HCT116 (cell line): Measurements from ENCODE around the gene CTDNEP1. TPM values are rescaled to one million over a fixed set of nuclear protein-coding genes. Genes with fewer than 3 reads are reported as not detected.

Experiments used
- ATAC-seq: fragments of 200-7000 bp; cut with Tn5 transposase; 2 replicates; pipeline ENCODE4 v1.9.1; 2020; ENCODE audit warnings: mild to moderate bottlenecking, moderate library complexity
- BruUV-seq: library from RNA; stranded (reverse); fragments of 400-500 nt; replicated peaks from 2 replicates; lab custom pipeline; 2021; lab: Mats Ljungman, UMichigan
- CTCF ChIA-PET: fragments of 300-600 bp; sonication (Branson Sonifier 250); formaldehyde crosslinking; loops from one replicate; lab custom pipeline; 2021; ENCODE audit warnings: antibody characterized with exemption; lab: Charles Lee
- POLR2A ChIA-PET: fragments of 300-600, 350-600 bp; sonication (Branson Sonifier 250); formaldehyde crosslinking; loops from one replicate; lab custom pipeline; 2021; ENCODE audit warnings: antibody characterized with exemption; lab: Charles Lee
- RAD21 ChIA-PET, 2 experiments: fragments of 300-600 bp; sonication (Branson Sonifier 250); formaldehyde crosslinking; loops; one replicate each; lab custom pipeline; 2023; ENCODE audit warnings: low total read pairs in 2 of 2; ENCODE audit not compliant: uncharacterized antibody in 2 of 2, unreplicated experiment in 2 of 2, low non-redundant PET in 1 of 2; lab: Charles Lee
- DNase-seq: peaks from one replicate; pipeline ENCODE4 v3.0.0-alpha.2; 2010; ENCODE audit warnings: low read depth, low spot score
- H2AFZ ChIP-seq: fragments of 200-600 bp; shearing (Covaris generic), sonication (generic); 2 replicates; pipeline ENCODE4 v1.6.1; 2017; ENCODE audit warnings: low read depth, mixed run types, mixed read lengths, antibody characterized with exemption, low read length; ENCODE audit not compliant: poor library complexity, severe bottlenecking
- H3K27ac ChIP-seq: 2 replicates; pipeline ENCODE4 v1.5.1; 2012; ENCODE audit warnings: low read depth, low read length
- H3K27me3 ChIP-seq: fragments of 200-600 bp; sonication (generic); 2 replicates; pipeline ENCODE4 v1.6.1; 2016; ENCODE audit warnings: mixed run types, low read length, mixed read lengths; ENCODE audit not compliant: insufficient read depth
- H3K36me3 ChIP-seq, 2 experiments: fragments of 200-500 bp in 1 of 2; fragments of 200-600 bp in 1 of 2; sonication (Bioruptor generic) in 1 of 2; sonication (generic) in 1 of 2; 2 replicates each; pipeline versions ENCODE4 v1.5.1 to v1.6.1; 2014 to 2016; ENCODE audit warnings: low read length in 2 of 2, inconsistent platforms in 1 of 2, mixed read lengths in 1 of 2, mixed run types in 1 of 2; ENCODE audit not compliant: insufficient read depth in 2 of 2, control insufficient read depth in 1 of 2
- H3K4me1 ChIP-seq, 2 experiments: fragments of 200-600 bp in 1 of 2; sonication (generic) in 1 of 2; 2 replicates each; pipeline versions ENCODE4 v1.5.1 to v1.6.1; 2012 to 2017; ENCODE audit warnings: low read length in 2 of 2, inconsistent platforms in 1 of 2, mild to moderate bottlenecking in 1 of 2, mixed read lengths in 1 of 2, mixed run types in 1 of 2, moderate library complexity in 1 of 2; ENCODE audit not compliant: insufficient read depth in 2 of 2, control insufficient read depth in 1 of 2
- H3K4me2 ChIP-seq: fragments of 200-600 bp; sonication (generic); 2 replicates; pipeline ENCODE4 v1.6.1; 2017; ENCODE audit warnings: mixed run types, low read length, mixed read lengths
- H3K4me3 ChIP-seq, 2 experiments: fragments of 200-600 bp in 1 of 2; sonication (generic) in 1 of 2; replicated peaks in 1 of 2; 2 replicates each; pipeline ENCODE4 v1.5.1; 2011 to 2016; ENCODE audit warnings: low read length in 2 of 2, control low read depth in 1 of 2, low read depth in 1 of 2, mild to moderate bottlenecking in 1 of 2, mixed read lengths in 1 of 2, mixed run types in 1 of 2
- H3K79me2 ChIP-seq: fragments of 200-600 bp; sonication (generic); 2 replicates; pipeline ENCODE4 v1.6.1; 2017; ENCODE audit warnings: mild to moderate bottlenecking, mixed run types, low read length, moderate library complexity, mixed read lengths; ENCODE audit not compliant: insufficient read depth
- H3K9ac ChIP-seq: fragments of 200-600 bp; sonication (generic); 2 replicates; pipeline ENCODE4 v1.6.1; 2016; ENCODE audit warnings: low read length, mixed read lengths
- H3K9me2 ChIP-seq: fragments of 200-600 bp; sonication (generic), shearing (Covaris generic); 2 replicates; pipeline ENCODE4 v1.6.1; 2017; ENCODE audit warnings: mixed run types, mild to moderate bottlenecking, moderate library complexity; ENCODE audit not compliant: insufficient read depth
- H3K9me3 ChIP-seq, 2 experiments: fragments of 200-500 bp in 1 of 2; fragments of 200-600 bp in 1 of 2; sonication (Bioruptor generic) in 1 of 2; sonication (generic) in 1 of 2; 2 replicates each; pipeline ENCODE4 v1.6.1; 2014 to 2017; ENCODE audit warnings: low read length in 2 of 2, mixed read lengths in 2 of 2, inconsistent platforms in 1 of 2, low read depth in 1 of 2, mild to moderate bottlenecking in 1 of 2, mixed run types in 1 of 2, moderate library complexity in 1 of 2; ENCODE audit not compliant: control insufficient read depth in 1 of 2, insufficient read depth in 1 of 2
- H4K20me1 ChIP-seq: fragments of 200-600 bp; sonication (generic), shearing (Covaris generic); 2 replicates; pipeline ENCODE4 v1.6.1; 2017; ENCODE audit warnings: mixed run types, mild to moderate bottlenecking, moderate library complexity; ENCODE audit not compliant: insufficient read depth
- CBX3 ChIP-seq: IDR thresholded peaks from 2 replicates; pipeline ENCODE4 v1.6.1; 2012; ENCODE audit warnings: low read depth
- CEBPB ChIP-seq: IDR thresholded peaks from 2 replicates; pipeline ENCODE4 v1.6.1; 2012; ENCODE audit warnings: low read depth
- EGR1 ChIP-seq: IDR thresholded peaks from 2 replicates; pipeline ENCODE4 v1.6.1; 2012; ENCODE audit warnings: low read depth
- ELF1 ChIP-seq: IDR thresholded peaks from 2 replicates; pipeline ENCODE4 v1.6.1; 2012; ENCODE audit warnings: low read depth, borderline replicate concordance
- EZH2 ChIP-seq: fragments of 200-600 bp; sonication (generic); IDR thresholded peaks from 2 replicates; pipeline ENCODE4 v1.6.1; 2017; ENCODE audit warnings: antibody characterized with exemption, mixed run types
- EZH2phosphoT487 ChIP-seq: fragments of 200-600 bp; IDR thresholded peaks from 2 replicates; pipeline ENCODE4 v1.6.1; 2018; ENCODE audit warnings: antibody characterized with exemption, borderline replicate concordance
- FOSL1 ChIP-seq: IDR thresholded peaks from 2 replicates; pipeline ENCODE4 v1.6.1; 2012; ENCODE audit warnings: low read depth
- JUND ChIP-seq: IDR thresholded peaks from 2 replicates; pipeline ENCODE4 v1.6.1; 2012
- POLR2A ChIP-seq: IDR thresholded peaks from 2 replicates; pipeline ENCODE4 v1.7.0; 2011; ENCODE audit warnings: borderline replicate concordance; ENCODE audit not compliant: insufficient read depth, insufficient read length; ENCODE audit errors: extremely low read depth
- POLR2AphosphoS5 ChIP-seq: IDR thresholded peaks from 2 replicates; pipeline ENCODE4 v1.6.1; 2011; ENCODE audit warnings: mild to moderate bottlenecking, low read depth, low read length, moderate library complexity
- REST ChIP-seq: IDR thresholded peaks from 2 replicates; pipeline ENCODE4 v1.6.1; 2012; ENCODE audit warnings: low read depth
- SRF ChIP-seq: IDR thresholded peaks from 2 replicates; pipeline ENCODE4 v1.6.1; 2012; ENCODE audit warnings: low read depth
- TCF7L2 ChIP-seq: IDR thresholded peaks from 2 replicates; pipeline ENCODE4 v1.7.0; 2011; ENCODE audit warnings: borderline replicate concordance, inconsistent platforms; ENCODE audit not compliant: insufficient read depth, insufficient read length; ENCODE audit errors: extremely low read depth
- YY1 ChIP-seq: IDR thresholded peaks from 2 replicates; pipeline ENCODE4 v1.6.1; 2011; ENCODE audit warnings: low read length, low read depth, moderate library complexity, mild to moderate bottlenecking; ENCODE audit not compliant: insufficient replicate concordance; ENCODE audit errors: extremely low read depth
- ZFX ChIP-seq: fragments of 450-650 bp; IDR thresholded peaks from 2 replicates; pipeline ENCODE4 v1.6.1; 2017
- ZNF274 ChIP-seq: fragments of 200-500 bp; sonication (Bioruptor generic); IDR thresholded peaks from 2 replicates; pipeline ENCODE4 v1.6.1; 2014; ENCODE audit warnings: mild to moderate bottlenecking, low read depth, low read length, inconsistent platforms
- intact Hi-C: fragments of 100-400 bp; cut with micrococcal nuclease; formaldehyde crosslinking; loops from 2 replicates; pipeline ENCODE4 v1.10.0; 2022
- total RNA-seq: library from RNA; stranded (reverse); gene quantifications from one replicate; pipeline ENCODE4 v1.2.1, GENCODE V29; 2021; ENCODE audit not compliant: unreplicated experiment
- TF ChIP-seq, protein P1 (sequence below), 3 experiments: fragments of 200-600 bp in 1 of 3; sonication (generic) in 1 of 3; IDR thresholded peaks in 2 of 3; conservative IDR thresholded peaks in 1 of 3; 2 replicates each; pipeline ENCODE4 v1.5.1; 2012 to 2017; ENCODE audit warnings: low read depth in 2 of 3, low read length in 2 of 3, antibody characterized with exemption in 1 of 3, borderline replicate concordance in 1 of 3, control low read depth in 1 of 3, mild to moderate bottlenecking in 1 of 3, mixed read lengths in 1 of 3, mixed run types in 1 of 3, moderate library complexity in 1 of 3; ENCODE audit not compliant: insufficient read depth in 1 of 3
- TF ChIP-seq, protein P2 (sequence below): IDR thresholded peaks from 2 replicates; pipeline ENCODE4 v1.6.1; 2011; ENCODE audit warnings: mild to moderate bottlenecking, low read length, moderate library complexity; ENCODE audit not compliant: insufficient replicate concordance; ENCODE audit errors: extremely low read depth
- TF ChIP-seq, protein P3 (sequence below): IDR thresholded peaks from 2 replicates; pipeline ENCODE4 v1.6.1; 2012

The CTDNEP1 gene
- total RNA-seq, 1 experiment from 2014 or later, result 143 TPM

DNA sequence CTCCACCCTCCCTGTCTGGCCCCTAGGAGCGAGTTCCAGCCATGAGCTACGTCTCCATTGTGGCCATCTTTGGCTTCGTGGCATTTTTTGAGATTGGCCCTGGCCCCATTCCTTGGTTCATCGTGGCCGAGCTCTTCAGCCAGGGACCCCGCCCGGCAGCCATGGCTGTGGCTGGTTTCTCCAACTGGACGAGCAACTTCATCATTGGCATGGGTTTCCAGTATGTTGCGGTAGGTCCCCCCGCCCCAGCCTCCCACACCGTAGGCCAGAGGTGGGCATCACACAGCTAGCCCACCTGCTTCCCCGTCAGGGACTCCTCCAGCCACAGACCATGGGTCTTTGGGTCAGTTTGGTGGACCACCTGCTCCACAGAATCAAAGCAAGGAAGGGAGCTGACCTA, 34.1 kb upstream of the CTDNEP1 start:
- ATAC-seq, result no peak
- Histone ChIP-seq H4K20me1 (no peaks in the 10 kb centered on the region), H3K4me2 (no peak overlapping the region), H3K4me1 (peaks cover 10 to 25% of the 10 kb centered on the region in 2 experiments), H3K4me3 (no peak overlapping the region), H3K9me3 (no peaks in the 10 kb centered on the region), H3K9me2 (no peaks in the 10 kb centered on the region), H3K27me3 (no peaks in the 10 kb centered on the region)
- intact Hi-C loops, result no loop called here
- no TSS peak for BruUV-seq
- DNase-seq, result no peak
- POLR2A ChIA-PET, result no interaction called here
- TF ChIP-seq EZH2, result no peak
- no peak for TF ChIP-seq REST
- no peak for TF ChIP-seq CBX3
- TF ChIP-seq, protein P1, sequence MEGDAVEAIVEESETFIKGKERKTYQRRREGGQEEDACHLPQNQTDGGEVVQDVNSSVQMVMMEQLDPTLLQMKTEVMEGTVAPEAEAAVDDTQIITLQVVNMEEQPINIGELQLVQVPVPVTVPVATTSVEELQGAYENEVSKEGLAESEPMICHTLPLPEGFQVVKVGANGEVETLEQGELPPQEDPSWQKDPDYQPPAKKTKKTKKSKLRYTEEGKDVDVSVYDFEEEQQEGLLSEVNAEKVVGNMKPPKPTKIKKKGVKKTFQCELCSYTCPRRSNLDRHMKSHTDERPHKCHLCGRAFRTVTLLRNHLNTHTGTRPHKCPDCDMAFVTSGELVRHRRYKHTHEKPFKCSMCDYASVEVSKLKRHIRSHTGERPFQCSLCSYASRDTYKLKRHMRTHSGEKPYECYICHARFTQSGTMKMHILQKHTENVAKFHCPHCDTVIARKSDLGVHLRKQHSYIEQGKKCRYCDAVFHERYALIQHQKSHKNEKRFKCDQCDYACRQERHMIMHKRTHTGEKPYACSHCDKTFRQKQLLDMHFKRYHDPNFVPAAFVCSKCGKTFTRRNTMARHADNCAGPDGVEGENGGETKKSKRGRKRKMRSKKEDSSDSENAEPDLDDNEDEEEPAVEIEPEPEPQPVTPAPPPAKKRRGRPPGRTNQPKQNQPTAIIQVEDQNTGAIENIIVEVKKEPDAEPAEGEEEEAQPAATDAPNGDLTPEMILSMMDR (IDR thresholded peaks at IDR 0.05 in 2 of 3, conservative IDR thresholded peaks at IDR 0.05 in 1 of 3; ENCODE audit: borderline replicate concordance in 1 of 3, insufficient read depth in 1 of 3, low read depth in 2 of 3, low read length in 2 of 3), result no peak
- TF ChIP-seq JUND, result no peak
- TF ChIP-seq ELF1, result no peak
- TF ChIP-seq CEBPB, result no peak
- TF ChIP-seq, protein P2, sequence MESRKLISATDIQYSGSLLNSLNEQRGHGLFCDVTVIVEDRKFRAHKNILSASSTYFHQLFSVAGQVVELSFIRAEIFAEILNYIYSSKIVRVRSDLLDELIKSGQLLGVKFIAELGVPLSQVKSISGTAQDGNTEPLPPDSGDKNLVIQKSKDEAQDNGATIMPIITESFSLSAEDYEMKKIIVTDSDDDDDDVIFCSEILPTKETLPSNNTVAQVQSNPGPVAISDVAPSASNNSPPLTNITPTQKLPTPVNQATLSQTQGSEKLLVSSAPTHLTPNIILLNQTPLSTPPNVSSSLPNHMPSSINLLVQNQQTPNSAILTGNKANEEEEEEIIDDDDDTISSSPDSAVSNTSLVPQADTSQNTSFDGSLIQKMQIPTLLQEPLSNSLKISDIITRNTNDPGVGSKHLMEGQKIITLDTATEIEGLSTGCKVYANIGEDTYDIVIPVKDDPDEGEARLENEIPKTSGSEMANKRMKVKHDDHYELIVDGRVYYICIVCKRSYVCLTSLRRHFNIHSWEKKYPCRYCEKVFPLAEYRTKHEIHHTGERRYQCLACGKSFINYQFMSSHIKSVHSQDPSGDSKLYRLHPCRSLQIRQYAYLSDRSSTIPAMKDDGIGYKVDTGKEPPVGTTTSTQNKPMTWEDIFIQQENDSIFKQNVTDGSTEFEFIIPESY, result no peak
- TF ChIP-seq YY1, result no peak
- no peak for TF ChIP-seq FOSL1
- TF ChIP-seq ZFX, result no peak
- no peak for TF ChIP-seq EGR1
- no peak for TF ChIP-seq EZH2phosphoT487
- TF ChIP-seq TCF7L2, result no peak
- TF ChIP-seq POLR2A, result no peak
- no peak for TF ChIP-seq ZNF274
- TF ChIP-seq, protein P3, sequence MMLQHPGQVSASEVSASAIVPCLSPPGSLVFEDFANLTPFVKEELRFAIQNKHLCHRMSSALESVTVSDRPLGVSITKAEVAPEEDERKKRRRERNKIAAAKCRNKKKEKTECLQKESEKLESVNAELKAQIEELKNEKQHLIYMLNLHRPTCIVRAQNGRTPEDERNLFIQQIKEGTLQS, result no peak
- no peak for TF ChIP-seq SRF
- TF ChIP-seq POLR2AphosphoS5, result no peak
- TF ChIP-seq, all 23 proteins: peak for 0
- H3K27ac ChIP-seq, result no peak overlapping the region
- no peaks in the 10 kb centered on the region for H3K36me3 ChIP-seq
- H3K9ac ChIP-seq, result no peak overlapping the region
- no peaks in the 10 kb centered on the region for H3K79me2 ChIP-seq
- no peak overlapping the region for H2AFZ ChIP-seq
- ChIA-PET CTCF (interaction anchor here (1.1 kb wide), 1 partner anchor 11 kb away, joined by 4 read pairs; no protein-coding TSS in a partner anchor), RAD21 (no interaction called here)
